HepG2 (cell line): ENCODE data around the gene CST3. TPM values are rescaled to one million over a fixed set of nuclear protein-coding genes. Genes with fewer than 3 reads are reported as not detected.

Experiments used
- AGO2 ChIP-seq: fragments of 200-400 bp; formaldehyde crosslinking; optimal IDR thresholded peaks from 2 replicates; pipeline ENCODE3; 2017; ENCODE audit warnings: mild to moderate bottlenecking, low read depth, low read length, moderate library complexity
- HNRNPUL1 ChIP-seq: fragments of 200-400 bp; formaldehyde crosslinking; IDR thresholded peaks from 2 replicates; pipeline ENCODE4 v1.6.1; 2017; ENCODE audit warnings: low read depth, mild to moderate bottlenecking, low read length, moderate library complexity
- KDM2A ChIP-seq: sonication (generic); formaldehyde crosslinking; IDR thresholded peaks from 2 replicates; pipeline ENCODE4 v1.4.0; 2020; ENCODE audit warnings: low read depth, missing genetic modification reagents, borderline replicate concordance
- RARA ChIP-seq: IDR thresholded peaks from 2 replicates; pipeline ENCODE4 v1.6.1; 2016; ENCODE audit warnings: missing genetic modification reagents, missing compliant biosample characterization
- SMARCC2 ChIP-seq: fragments of 450-650 bp; IDR thresholded peaks from 2 replicates; pipeline ENCODE4 v1.6.1; 2017; ENCODE audit warnings: antibody characterized with exemption, mild to moderate bottlenecking
- ZNF496 ChIP-seq: sonication (generic); formaldehyde crosslinking; IDR thresholded peaks from 2 replicates; pipeline ENCODE4 v1.8.1; 2023; ENCODE audit warnings: mild to moderate bottlenecking, moderate library complexity, missing genetic modification reagents; ENCODE audit not compliant: insufficient replicate concordance
- ZNF510 ChIP-seq: sonication (generic); formaldehyde crosslinking; IDR thresholded peaks from 2 replicates; pipeline ENCODE4 v1.4.0; 2020; ENCODE audit warnings: low read depth, mild to moderate bottlenecking, missing genetic modification reagents
- ZNF572 ChIP-seq: sonication (generic); formaldehyde crosslinking; IDR thresholded peaks from 2 replicates; pipeline ENCODE4 v1.5.1; 2020; ENCODE audit warnings: mild to moderate bottlenecking, missing genetic modification reagents
- ZNF652 ChIP-seq: IDR thresholded peaks from 2 replicates; pipeline ENCODE4 v1.6.1; 2016; ENCODE audit warnings: low read depth, borderline replicate concordance
- polyA plus RNA-seq, 8 experiments: library from polyadenylated mRNA; depleted of rRNA in 3 of 8; stranded (reverse) in 7 of 8; unstranded in 1 of 8; fragments of >200 nt; fragmentation: Illumina TruSeq in 4 of 8; extraction: Trizol in 4 of 8; gene quantifications; 2 replicates each; pipeline versions ENCODE4 v1.2.1 to v1.2.3, GENCODE V29; 2011 to 2016; ENCODE audit warnings: low read depth in 4 of 8, missing spikeins in 1 of 8, mixed read lengths in 1 of 8; ENCODE audit not compliant: insufficient read depth in 1 of 8
- total RNA-seq, 5 experiments: library from RNA; depleted of rRNA; stranded (reverse); fragments of >200 nt; fragmentation: Illumina TruSeq; extraction: Trizol; gene quantifications; 2 replicates each; pipeline ENCODE4 v1.2.3, GENCODE V29; 2016; ENCODE audit warnings: low read depth in 1 of 5
- TF ChIP-seq, protein P1 (sequence below): sonication (generic); formaldehyde crosslinking; IDR thresholded peaks from 2 replicates; pipeline ENCODE4 v1.5.0; 2020; ENCODE audit warnings: mild to moderate bottlenecking, missing genetic modification reagents, borderline replicate concordance
- TF ChIP-seq, protein P2 (sequence below): sonication (generic); formaldehyde crosslinking; IDR thresholded peaks from 2 replicates; pipeline ENCODE4 v1.9.0; 2021; ENCODE audit warnings: missing genetic modification reagents, mild to moderate bottlenecking, borderline replicate concordance

The CST3 gene
- total and polyA plus RNA-seq, 2 of the 13 experiments (the other 11 are each of a cell fraction or from before 2014, with no cell fraction given) = 690 to 1,005 TPM

DNA sequence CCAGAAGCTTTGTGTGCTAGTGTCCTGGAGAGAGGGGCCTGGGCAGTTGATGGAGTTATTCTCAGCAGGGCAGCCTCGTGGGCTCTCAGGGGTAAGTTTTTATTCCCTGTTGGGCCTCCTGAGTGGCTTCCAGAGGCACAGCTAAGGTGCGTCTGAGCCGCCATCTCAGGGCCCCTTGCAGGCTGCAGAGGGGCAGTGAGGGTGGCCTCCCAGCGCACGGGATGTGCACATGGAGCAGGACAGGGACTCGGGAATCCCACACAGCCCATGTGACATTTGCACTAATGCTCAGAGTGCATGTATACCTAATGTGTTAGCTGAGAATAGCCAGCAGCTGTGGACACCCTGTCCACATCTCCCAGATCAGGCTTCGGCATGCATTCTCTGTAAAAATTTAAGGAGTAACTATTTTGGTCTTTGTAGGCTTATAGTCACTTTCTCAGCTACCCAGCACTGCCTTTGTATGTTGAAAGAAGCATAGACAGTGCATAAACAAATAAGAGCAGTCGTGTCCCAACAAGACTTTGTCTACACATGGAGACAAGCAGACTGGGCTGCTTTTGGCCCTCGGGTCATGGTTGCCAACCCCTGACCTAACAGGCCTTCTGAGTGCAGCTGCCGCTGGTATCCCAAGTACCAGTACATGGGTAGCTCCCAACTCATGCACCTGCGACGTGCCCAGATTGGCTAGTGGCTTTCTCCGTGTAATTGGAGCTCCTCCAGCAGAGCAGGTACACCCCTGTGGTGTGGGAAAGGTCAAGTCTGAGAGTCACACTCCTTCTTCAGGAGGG, 50.8 kb downstream of the CST3 start (continued):
- TF ChIP-seq, protein P1, sequence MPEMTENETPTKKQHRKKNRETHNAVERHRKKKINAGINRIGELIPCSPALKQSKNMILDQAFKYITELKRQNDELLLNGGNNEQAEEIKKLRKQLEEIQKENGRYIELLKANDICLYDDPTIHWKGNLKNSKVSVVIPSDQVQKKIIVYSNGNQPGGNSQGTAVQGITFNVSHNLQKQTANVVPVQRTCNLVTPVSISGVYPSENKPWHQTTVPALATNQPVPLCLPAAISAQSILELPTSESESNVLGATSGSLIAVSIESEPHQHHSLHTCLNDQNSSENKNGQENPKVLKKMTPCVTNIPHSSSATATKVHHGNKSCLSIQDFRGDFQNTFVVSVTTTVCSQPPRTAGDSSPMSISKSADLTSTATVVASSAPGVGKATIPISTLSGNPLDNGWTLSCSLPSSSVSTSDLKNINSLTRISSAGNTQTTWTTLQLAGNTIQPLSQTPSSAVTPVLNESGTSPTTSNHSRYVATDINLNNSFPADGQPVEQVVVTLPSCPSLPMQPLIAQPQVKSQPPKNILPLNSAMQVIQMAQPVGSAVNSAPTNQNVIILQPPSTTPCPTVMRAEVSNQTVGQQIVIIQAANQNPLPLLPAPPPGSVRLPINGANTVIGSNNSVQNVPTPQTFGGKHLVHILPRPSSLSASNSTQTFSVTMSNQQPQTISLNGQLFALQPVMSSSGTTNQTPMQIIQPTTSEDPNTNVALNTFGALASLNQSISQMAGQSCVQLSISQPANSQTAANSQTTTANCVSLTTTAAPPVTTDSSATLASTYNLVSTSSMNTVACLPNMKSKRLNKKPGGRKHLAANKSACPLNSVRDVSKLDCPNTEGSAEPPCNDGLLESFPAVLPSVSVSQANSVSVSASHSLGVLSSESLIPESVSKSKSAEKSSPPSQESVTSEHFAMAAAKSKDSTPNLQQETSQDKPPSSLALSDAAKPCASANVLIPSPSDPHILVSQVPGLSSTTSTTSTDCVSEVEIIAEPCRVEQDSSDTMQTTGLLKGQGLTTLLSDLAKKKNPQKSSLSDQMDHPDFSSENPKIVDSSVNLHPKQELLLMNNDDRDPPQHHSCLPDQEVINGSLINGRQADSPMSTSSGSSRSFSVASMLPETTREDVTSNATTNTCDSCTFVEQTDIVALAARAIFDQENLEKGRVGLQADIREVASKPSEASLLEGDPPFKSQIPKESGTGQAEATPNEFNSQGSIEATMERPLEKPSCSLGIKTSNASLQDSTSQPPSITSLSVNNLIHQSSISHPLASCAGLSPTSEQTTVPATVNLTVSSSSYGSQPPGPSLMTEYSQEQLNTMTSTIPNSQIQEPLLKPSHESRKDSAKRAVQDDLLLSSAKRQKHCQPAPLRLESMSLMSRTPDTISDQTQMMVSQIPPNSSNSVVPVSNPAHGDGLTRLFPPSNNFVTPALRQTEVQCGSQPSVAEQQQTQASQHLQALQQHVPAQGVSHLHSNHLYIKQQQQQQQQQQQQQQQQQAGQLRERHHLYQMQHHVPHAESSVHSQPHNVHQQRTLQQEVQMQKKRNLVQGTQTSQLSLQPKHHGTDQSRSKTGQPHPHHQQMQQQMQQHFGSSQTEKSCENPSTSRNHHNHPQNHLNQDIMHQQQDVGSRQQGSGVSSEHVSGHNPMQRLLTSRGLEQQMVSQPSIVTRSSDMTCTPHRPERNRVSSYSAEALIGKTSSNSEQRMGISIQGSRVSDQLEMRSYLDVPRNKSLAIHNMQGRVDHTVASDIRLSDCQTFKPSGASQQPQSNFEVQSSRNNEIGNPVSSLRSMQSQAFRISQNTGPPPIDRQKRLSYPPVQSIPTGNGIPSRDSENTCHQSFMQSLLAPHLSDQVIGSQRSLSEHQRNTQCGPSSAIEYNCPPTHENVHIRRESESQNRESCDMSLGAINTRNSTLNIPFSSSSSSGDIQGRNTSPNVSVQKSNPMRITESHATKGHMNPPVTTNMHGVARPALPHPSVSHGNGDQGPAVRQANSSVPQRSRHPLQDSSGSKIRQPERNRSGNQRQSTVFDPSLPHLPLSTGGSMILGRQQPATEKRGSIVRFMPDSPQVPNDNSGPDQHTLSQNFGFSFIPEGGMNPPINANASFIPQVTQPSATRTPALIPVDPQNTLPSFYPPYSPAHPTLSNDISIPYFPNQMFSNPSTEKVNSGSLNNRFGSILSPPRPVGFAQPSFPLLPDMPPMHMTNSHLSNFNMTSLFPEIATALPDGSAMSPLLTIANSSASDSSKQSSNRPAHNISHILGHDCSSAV (CRISPR knock-in tag) = no peak
- TF ChIP-seq ZNF510 (CRISPR knock-in tag) (no peak), ZNF652 (CRISPR knock-in tag) (no peak), HNRNPUL1 (no peak), ZNF572 (CRISPR knock-in tag) (no peak), ZNF496 (no peak), RARA (CRISPR knock-in tag) (peak; percentile 45; the same call in 1 of the 2 replicates), KDM2A (CRISPR knock-in tag) (0 out of 2 replicates have a peak, but pooled peaks have one; percentile 38), SMARCC2 (no peak), AGO2 (peak; percentile 53)
- TF ChIP-seq, protein P2, sequence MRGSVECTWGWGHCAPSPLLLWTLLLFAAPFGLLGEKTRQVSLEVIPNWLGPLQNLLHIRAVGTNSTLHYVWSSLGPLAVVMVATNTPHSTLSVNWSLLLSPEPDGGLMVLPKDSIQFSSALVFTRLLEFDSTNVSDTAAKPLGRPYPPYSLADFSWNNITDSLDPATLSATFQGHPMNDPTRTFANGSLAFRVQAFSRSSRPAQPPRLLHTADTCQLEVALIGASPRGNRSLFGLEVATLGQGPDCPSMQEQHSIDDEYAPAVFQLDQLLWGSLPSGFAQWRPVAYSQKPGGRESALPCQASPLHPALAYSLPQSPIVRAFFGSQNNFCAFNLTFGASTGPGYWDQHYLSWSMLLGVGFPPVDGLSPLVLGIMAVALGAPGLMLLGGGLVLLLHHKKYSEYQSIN = no peak
